Endothelial cell of umbilical vein (primary cell): ENCODE results near the gene PKNOX2.

Experiments
- CTCF ChIP-seq, 2 donors: IDR thresholded peaks; 1 replicate in 1 of 2; 2 replicates in 1 of 2; pipeline ENCODE4 v1.5.1; 2011; ENCODE audit warnings: low read length in 2 of 2, mild to moderate bottlenecking in 2 of 2, moderate library complexity in 2 of 2, control low read depth in 1 of 2, inconsistent platforms in 1 of 2, low read depth in 1 of 2; ENCODE audit not compliant: insufficient read depth in 1 of 2; ENCODE audit errors: extremely low read depth in 1 of 2
- EZH2 ChIP-seq: IDR thresholded peaks from 2 replicates; pipeline ENCODE4 v1.6.1; 2012; ENCODE audit warnings: borderline replicate concordance, low read depth, mild to moderate bottlenecking, moderate library complexity, low read length, inconsistent platforms; ENCODE audit not compliant: severe bottlenecking
- JUN ChIP-seq: IDR thresholded peaks from 2 replicates; pipeline ENCODE4 v1.6.1; 2011; ENCODE audit warnings: borderline replicate concordance, low read depth; ENCODE audit not compliant: insufficient read length, insufficient read depth
- MAX ChIP-seq: IDR thresholded peaks from 2 replicates; pipeline ENCODE4 v1.6.1; 2011; ENCODE audit not compliant: insufficient read depth, insufficient read length
- MYC ChIP-seq: IDR thresholded peaks from one replicate; pipeline ENCODE4 v1.6.1; 2011; ENCODE audit warnings: mild to moderate bottlenecking, low read depth, low read length
- POLR2A ChIP-seq: IDR thresholded peaks from 2 replicates; pipeline ENCODE4 v1.6.1; 2012; ENCODE audit warnings: low read depth, mild to moderate bottlenecking, control low read depth, low read length
- POLR2AphosphoS5 ChIP-seq: IDR thresholded peaks from 2 replicates; pipeline ENCODE4 v1.6.1; 2012; ENCODE audit warnings: low read depth, mild to moderate bottlenecking, control low read depth, low read length, moderate library complexity; ENCODE audit not compliant: insufficient read depth

- TF ChIP-seq CTCF (IDR thresholded peaks at IDR 0.05; ENCODE audit: extremely low read depth in 1 of 2, insufficient read depth in 1 of 2, low read depth in 1 of 2, low read length in 2 of 2) (no peak), POLR2A (no peak), EZH2 (no peak), MYC (no peak), JUN (no peak), POLR2AphosphoS5 (no peak), MAX (no peak)
Observed at GRCh38 chr11:125304136-125304535, 139.6 kb downstream of the PKNOX2 start.
